Measurements from ENCODE around the gene RERG. TPM values are rescaled to one million over a fixed set of nuclear protein-coding genes. Genes with fewer than 3 reads are reported as not detected.

The RERG gene
- total RNA-seq, 1 experiment from 2014 or later: 0.50 TPM

DNA sequence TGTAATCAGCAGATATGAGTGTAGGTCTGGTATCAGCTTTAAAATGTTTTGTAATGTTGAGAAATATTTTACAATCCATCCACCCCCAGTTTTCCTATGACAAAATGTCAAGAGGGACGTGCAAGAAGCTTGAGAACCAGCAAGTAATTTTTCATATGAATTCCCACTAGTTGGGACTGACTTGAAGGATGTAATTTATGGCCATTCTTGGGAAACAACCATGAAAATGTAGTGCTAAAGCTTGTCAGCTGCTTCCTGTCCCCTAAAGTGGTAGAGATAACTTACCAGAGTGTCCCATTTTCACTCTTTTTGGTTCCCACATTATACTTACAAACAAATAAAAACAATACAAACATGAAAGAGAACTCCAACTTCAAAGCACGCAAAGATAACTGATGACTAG is 63.9 kb downstream of the RERG start:
- Histone ChIP-seq H3K79me2 (ENCODE audit: low read depth) (no peaks in the 10 kb centered on the region), H3K27me3 (ENCODE audit: insufficient read depth, low read depth) (no peaks in the 10 kb centered on the region), H3K4me1 (replicated peaks; ENCODE audit: insufficient read depth) (peaks cover 15% of the 10 kb centered on the region), H3F3A (ENCODE audit: insufficient read depth, low read depth) (no peaks in the 10 kb centered on the region), H2AFZ (no peak overlapping the region), H3K4me2 (no peak overlapping the region), H4K20me1 (ENCODE audit: insufficient read depth) (no peaks in the 10 kb centered on the region), H3K36me3 (ENCODE audit: low read depth) (no peaks in the 10 kb centered on the region), H3K27ac (no peak overlapping the region), H3K9me2 (ENCODE audit: insufficient read depth) (no peaks in the 10 kb centered on the region), H3K4me3 (no peak overlapping the region), H3K9me3 (ENCODE audit: insufficient read depth, low read depth) (no peaks in the 10 kb centered on the region; the same call in 1 of the 2 replicates)
- no TSS peak for BruUV-seq (replicated peaks)
- POLR2A ChIA-PET (ENCODE audit: unreplicated experiment): no interaction called here
- no peak for TF ChIP-seq CTCF (conservative IDR thresholded peaks at IDR 0.05)
- no peak for TF ChIP-seq EZH2 (IDR thresholded peaks at IDR 0.05; ENCODE audit: low read depth)
- CTCF ChIA-PET: no interaction called here
- intact Hi-C loops (cut with micrococcal nuclease; ENCODE audit: unreplicated experiment): loop anchor here (10.0 kb wide), 2 partner anchors 312 to 368 kb away; partner anchors contain the start of gene ART4
- no peak for DNase-seq

GRCh38 chr12:15155271-15155670 is 65.9 kb downstream of the RERG start:
- Histone ChIP-seq H2AFZ (no peak overlapping the region), H3K27me3 (ENCODE audit: insufficient read depth, low read depth) (no peaks in the 10 kb centered on the region), H3K9me3 (ENCODE audit: insufficient read depth, low read depth) (no peaks in the 10 kb centered on the region), H3K9me2 (ENCODE audit: insufficient read depth) (no peaks in the 10 kb centered on the region), H3K79me2 (ENCODE audit: low read depth) (no peaks in the 10 kb centered on the region), H3K4me1 (replicated peaks; ENCODE audit: insufficient read depth) (peaks cover 19% of the 10 kb centered on the region), H3K4me3 (no peak overlapping the region), H3K27ac (no peak overlapping the region), H3K4me2 (no peak overlapping the region), H3F3A (ENCODE audit: insufficient read depth, low read depth) (no peaks in the 10 kb centered on the region), H3K36me3 (ENCODE audit: low read depth) (no peaks in the 10 kb centered on the region), H4K20me1 (ENCODE audit: insufficient read depth) (no peaks in the 10 kb centered on the region)
- intact Hi-C loops (cut with micrococcal nuclease; ENCODE audit: unreplicated experiment): loop anchor here (10.0 kb wide), 2 partner anchors 310 to 370 kb away; partner anchors contain the start of gene ART4
- DNase-seq: no peak
- BruUV-seq (replicated peaks): no TSS peak
- no peak for TF ChIP-seq CTCF (conservative IDR thresholded peaks at IDR 0.05)
- TF ChIP-seq EZH2 (IDR thresholded peaks at IDR 0.05; ENCODE audit: low read depth): no peak
- ChIA-PET CTCF (no interaction called here), POLR2A (ENCODE audit: unreplicated experiment) (no interaction called here)

DNA sequence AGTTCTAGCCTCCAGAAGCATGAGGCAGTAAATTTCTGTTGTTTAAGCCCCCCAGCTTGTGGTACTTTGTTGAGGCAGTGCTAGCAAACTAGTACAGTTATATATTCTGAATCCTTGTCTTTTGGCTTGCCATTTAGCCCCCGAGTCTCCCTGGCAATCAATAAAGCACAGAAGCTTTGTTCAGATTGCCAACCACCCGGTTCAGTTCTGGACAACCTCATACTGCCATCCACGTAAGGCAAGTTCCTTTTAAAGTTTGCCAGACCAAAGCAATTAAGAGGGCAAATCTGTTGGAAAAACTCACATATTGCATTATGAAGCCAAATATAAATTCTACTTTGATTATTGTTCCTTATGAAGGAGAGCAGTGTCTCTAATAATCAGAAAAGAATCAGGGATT is 67.1 kb downstream of the RERG start:
- intact Hi-C loops (cut with micrococcal nuclease; ENCODE audit: unreplicated experiment): loop anchor here (10.0 kb wide), 2 partner anchors 309 to 371 kb away; partner anchors contain the start of gene ART4
- no peaks in the 10 kb centered on the region for H3K9me2 ChIP-seq (ENCODE audit: insufficient read depth)
- peaks cover 19% of the 10 kb centered on the region for H3K4me1 ChIP-seq (replicated peaks; ENCODE audit: insufficient read depth)
- no TSS peak for BruUV-seq (replicated peaks)
- H4K20me1 ChIP-seq (ENCODE audit: insufficient read depth): no peaks in the 10 kb centered on the region
- H3K27me3 ChIP-seq (ENCODE audit: insufficient read depth, low read depth): no peaks in the 10 kb centered on the region
- H3K79me2 ChIP-seq (ENCODE audit: low read depth): no peaks in the 10 kb centered on the region
- no peak overlapping the region for H3K4me3 ChIP-seq
- H3K36me3 ChIP-seq (ENCODE audit: low read depth): no peaks in the 10 kb centered on the region
- H3K27ac ChIP-seq: no peak overlapping the region
- no peaks in the 10 kb centered on the region for H3K9me3 ChIP-seq (ENCODE audit: insufficient read depth, low read depth)
- CTCF ChIA-PET: interaction anchor here (0.6 to 2.4 kb wide), 2 partner anchors 67 to 369 kb away, joined by 3 to 9 read pairs; partner anchors contain the start of gene RERG
- no peak overlapping the region for H3K4me2 ChIP-seq
- TF ChIP-seq EZH2 (IDR thresholded peaks at IDR 0.05; ENCODE audit: low read depth) (no peak), CTCF (conservative IDR thresholded peaks at IDR 0.05) (no peak)
- no peak for DNase-seq
- H2AFZ ChIP-seq: 0 out of 2 replicates have a peak overlapping the region, but pooled peaks have one; percentile 20
- POLR2A ChIA-PET (ENCODE audit: unreplicated experiment): interaction anchor here (0.7 kb wide), 1 partner anchor 394 kb away, joined by 8 read pairs; no protein-coding TSS in a partner anchor
- H3F3A ChIP-seq (ENCODE audit: insufficient read depth, low read depth): no peaks in the 10 kb centered on the region

Measured in PC-9 (cell line).